ENCODE data around the gene PACSIN3. TPM values are rescaled to one million over a fixed set of nuclear protein-coding genes. Genes with fewer than 3 reads are reported as not detected.

The PACSIN3 gene
- total and polyA plus RNA-seq, 2 of the 8 experiments (the other 6 are each of a cell fraction or from before 2014, with no cell fraction given), result 23.8 to 47.2 TPM

GRCh38 chr11:47180006-47180787, 6.0 kb downstream of the PACSIN3 start (continued):
- TF ChIP-seq CBX5 (IDR thresholded peaks at IDR 0.05; ENCODE audit: low read depth, low read length), result no peak
- TF ChIP-seq RFX5 (IDR thresholded peaks at IDR 0.05; ENCODE audit: borderline replicate concordance, low read depth, low read length), result no peak
- no peak for TF ChIP-seq NRF1 (IDR thresholded peaks at IDR 0.05; ENCODE audit: low read depth, low read length)
- no peak for TF ChIP-seq HDAC6 (IDR thresholded peaks at IDR 0.05; ENCODE audit: low read depth, low read length)
- TF ChIP-seq E2F6 (IDR thresholded peaks at IDR 0.05), result no peak
- no peak for TF ChIP-seq HDAC2 (IDR thresholded peaks at IDR 0.05; ENCODE audit: borderline replicate concordance in 1 of 2, low read depth in 2 of 2, low read length in 2 of 2)
- TF ChIP-seq CBX8 (IDR thresholded peaks at IDR 0.05; ENCODE audit: borderline replicate concordance, low read depth, low read length), result no peak
- TF ChIP-seq BACH1 (IDR thresholded peaks at IDR 0.05; ENCODE audit: low read length), result no peak
